Stimulated activated CD8-positive, alpha-beta memory T cell treated with anti-CD3 and anti-CD28 coated beads, Interleukin-7, amount 100 ng/mL, for 4 hours (primary cell): ENCODE measurements around the gene KAZALD1.

ENCODE experiments used
- DNase-seq, 2 donors: peaks; one replicate each; pipeline ENCODE4 v3.0.0-alpha.2; 2020; ENCODE audit warnings: low read depth in 2 of 2

The KAZALD1 gene

DNA sequence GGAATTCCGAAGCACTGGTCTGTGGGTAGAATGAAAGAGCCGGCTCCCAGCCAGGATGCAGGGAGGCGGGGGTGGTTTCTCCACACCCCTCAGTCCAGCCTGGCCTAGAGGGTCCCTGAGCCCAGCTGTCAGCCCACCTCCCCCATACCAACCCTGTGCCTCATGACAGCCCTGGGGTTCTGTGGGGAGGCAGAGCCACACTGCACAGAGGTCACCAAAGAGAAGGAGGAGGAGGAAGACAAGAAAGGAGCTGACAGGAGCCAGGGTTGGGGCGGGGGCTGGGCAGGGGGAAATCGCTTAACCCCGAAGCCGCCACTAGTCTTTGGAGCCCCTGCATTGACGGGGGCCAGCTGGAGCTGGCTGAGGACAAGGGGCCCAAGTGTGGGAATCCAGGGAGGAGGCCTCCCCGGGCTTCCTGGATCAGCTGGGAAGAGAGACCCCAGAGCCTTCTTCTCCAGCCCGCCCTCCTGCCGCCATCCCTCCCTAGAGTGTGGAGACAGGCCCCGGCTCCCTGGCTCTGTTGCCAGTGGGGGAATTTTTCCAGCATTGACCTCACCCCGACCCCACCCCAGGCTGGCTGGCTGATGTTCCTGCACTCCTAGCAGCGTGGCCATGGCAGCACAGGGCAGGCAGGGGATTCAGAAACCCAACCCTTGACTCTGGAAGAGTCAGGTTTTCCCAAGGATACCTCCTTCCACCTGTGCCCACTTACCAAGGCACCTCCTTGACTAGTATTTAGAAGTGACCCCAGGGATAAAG is 32.5 kb downstream of the KAZALD1 start:
- no peak for DNase-seq

DNA sequence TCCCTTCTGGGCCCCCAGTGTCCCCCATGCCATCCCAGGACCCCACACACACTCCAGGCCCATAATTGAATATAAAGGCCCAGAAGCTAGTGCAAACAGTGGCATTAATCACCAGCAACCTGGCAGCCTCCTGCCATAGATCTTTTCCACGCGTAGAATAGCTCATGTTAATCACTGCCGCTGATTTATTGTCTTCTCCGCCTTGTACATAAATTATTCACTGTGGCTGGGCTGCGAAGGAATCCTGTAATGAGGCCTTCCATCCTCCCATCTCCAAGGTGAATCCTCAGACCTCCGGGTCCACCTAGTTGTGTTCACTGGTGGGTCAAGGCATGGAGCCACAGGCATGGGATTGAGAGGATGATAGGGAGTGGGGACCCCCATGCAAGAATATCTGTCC is 33.2 kb downstream of the KAZALD1 start:
- DNase-seq = no peak

DNA sequence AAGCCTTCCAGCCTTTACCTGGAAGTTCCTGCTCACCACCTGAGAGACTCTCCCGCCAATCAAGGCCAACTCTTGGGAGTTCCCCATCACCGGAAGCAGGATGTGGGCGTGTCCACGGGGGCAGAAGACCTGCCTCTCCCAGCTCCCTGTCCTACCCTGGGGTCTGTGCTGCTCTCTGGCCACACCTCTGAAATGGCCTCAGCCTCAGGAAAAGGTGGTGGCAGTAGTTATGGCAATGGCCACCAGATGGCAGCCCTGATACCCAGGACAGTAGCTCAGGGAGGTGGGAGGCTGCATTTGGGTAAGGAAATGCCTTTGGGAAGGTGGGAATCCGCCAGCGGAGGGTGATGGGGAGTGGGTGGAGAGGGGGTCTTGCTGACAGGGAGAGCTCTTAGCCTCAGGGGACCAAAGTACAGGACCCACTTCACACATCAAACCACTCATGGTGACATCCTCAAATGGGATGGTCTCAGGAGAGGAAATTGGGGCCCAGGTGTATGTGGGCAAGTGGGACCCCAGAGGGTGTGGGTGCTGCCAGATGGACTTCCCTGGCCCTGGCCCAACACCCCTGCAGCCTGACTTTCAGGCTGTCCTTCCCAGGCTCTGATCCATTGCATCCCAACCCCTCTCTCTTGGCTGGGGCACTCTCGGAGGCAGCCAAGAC is 33.9 kb downstream of the KAZALD1 start:
- peak; percentile 33 to 45 for DNase-seq

DNA sequence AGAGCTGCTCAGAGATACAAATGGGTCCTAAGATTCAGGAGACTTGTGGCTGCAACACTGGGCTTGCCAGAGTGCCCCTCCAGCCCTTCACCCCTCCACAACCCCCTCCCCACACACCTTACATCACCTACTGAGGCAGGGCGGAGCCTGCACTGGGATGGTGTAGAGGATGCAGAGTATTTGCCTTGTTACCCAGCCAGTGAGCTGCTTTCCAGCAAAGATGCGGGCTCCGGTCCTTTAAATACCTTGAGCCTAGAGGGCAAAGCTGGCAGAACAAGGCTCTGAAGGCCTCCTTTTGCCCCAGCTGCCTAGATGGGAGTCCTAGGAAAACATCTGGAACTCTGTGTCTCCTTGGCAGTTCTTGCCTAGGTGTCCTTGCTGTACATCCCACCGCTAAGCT is 34.6 kb downstream of the KAZALD1 start:
- no peak for DNase-seq

DNA sequence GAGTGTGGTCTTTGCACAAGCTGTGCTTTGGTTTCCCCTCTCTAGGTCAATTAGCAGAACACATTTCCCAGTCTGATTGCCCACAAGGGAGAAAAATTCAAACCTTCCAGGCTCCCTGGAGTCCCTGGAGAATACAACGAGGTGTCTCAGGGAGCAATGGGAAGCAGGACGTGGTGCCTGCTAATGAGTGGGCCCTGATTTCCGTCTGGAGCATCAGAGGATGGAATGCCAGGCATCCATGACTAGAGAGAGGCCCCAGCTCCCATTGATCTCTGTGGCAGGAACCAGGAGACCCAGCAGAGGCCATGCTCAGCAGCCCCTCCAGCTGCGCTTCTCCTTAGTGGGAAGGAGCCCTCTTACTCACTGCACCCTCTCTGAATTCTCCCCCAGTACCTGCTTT is 36.1 kb downstream of the KAZALD1 start:
- DNase-seq = no peak

DNA sequence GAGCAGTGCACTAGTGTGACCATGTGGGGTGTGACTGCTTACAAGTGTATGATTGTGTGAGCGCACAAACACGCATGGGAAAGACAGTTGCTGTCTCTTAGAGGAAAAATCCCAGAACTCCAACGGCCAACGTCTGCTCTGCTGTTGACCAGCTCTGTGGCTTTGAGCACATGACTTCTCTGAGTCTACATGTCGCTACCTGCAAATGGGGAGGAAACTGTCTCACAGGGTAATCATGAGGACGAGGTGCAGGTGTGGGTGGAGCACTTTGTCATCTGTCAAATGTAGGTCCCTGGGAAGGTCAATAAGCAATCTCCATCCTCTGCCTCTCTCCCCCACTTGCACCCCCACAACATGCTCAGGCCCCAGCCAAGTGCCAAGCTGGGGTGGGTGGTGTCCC is 38.1 kb downstream of the KAZALD1 start:
- DNase-seq = no peak

DNA sequence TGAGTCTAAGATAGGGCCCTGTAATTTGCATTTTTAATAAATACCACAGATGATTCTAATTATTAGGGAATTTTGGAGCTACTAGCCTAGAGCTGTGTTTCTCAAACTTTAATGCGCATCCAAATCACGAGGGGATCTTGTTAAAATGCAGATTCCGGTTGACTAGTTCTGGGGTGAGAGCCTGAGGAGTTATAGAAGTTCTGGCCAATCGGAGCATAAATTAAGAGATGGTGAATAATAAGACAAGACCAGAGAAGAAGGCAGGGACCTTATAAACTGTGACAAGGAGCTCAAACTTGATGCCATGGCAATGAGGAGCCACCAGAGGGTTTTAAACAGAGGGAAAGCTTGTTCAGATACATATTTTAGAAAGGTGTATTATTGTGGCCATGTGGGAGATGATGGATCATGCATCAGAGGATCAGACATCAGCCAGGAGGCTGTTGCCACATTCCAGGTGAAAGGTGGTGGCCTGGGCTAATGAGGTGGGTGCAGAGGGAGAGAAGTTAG is 39.6 kb downstream of the KAZALD1 start:
- DNase-seq = no peak

DNA sequence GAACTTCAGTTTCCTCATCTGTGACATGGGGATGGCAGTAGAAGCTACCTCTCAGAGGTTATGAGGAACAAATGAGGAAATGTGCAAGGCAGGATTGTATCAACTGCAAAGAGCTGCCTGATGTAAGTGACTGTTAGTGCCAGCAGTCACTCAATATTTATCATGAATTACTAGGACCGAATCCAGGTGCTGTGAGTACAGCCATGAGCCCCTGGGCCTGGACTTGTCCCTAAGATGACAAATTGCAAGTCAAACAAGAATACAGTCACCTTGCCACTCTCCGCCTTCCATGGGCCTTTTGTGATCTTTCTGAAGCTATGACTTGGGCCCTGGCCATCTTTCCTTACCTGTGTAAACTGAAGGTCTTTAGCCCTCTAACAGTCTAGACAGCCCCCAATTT is 41.6 kb downstream of the KAZALD1 start:
- DNase-seq = no peak

DNA sequence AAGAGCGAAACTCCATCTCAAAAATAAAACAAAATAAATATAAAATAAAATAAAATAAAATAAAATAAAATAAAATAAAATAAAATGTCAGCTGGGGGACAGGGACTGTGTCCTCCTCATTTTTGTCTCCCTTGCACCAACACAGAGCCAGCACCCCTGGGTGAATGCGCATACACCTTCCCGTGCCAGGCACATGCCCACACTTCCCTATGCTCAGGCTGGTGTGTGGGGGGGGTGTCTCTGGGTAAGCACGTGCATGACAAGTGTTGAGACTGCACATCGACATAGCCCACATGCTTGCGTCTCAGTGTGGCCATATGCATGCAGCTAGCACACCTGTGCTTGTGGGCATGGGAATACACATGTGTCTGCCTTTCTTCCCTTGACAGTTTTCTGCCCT is 44.6 kb downstream of the KAZALD1 start:
- no peak for DNase-seq

DNA sequence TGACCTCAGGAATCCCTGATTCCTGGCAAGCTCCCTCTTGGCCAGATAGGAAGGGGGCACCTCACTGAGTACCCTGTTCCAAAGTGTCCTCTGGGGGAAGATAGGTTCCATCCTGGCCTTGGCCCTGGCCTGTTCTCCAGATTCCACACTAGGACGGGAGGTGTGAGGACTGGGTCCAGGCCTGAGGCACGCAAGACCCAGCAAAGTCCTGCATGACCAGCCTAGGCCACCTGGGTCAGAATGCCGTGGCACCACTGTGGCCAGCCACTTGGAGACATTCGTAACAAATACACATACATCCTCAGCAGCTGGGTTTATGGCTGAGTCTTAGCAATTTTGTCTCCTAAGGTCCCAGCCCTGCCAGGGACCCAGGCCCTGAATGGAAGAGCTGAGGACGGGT is 46.0 kb downstream of the KAZALD1 start:
- no peak for DNase-seq

DNA sequence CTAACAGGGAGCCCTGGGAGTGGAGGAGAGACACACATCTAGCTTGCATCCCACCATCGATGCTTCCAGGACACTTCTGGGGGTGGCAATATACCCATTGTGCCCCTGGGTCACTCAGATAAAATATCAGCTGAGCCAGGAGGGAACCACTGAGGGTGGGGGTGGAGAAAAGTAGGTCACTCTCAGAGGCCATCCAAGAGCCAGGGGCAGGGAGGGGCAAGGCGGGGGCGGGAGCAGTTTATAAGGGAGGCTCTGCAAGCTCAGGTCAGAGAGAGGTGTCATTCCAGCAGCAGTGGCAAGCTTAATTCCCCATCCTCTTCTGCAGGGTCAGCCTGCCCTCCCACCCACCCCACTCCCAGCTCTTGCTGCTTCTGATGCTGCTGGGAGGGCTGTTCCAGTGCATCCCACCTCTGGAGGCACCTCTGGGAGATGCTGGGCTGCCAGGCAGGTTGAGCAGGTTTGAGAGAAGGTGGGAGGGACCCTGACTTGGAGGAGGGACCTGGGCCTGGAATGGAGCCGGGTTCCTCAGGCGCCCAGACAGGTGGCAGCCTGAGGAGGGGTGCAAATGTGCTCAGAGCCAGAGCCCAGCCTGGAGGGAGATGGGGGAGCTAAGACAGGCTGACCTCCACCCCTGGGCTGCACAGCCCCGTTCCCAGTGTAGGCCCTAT is 49.2 kb downstream of the KAZALD1 start:
- DNase-seq = no peak

DNA sequence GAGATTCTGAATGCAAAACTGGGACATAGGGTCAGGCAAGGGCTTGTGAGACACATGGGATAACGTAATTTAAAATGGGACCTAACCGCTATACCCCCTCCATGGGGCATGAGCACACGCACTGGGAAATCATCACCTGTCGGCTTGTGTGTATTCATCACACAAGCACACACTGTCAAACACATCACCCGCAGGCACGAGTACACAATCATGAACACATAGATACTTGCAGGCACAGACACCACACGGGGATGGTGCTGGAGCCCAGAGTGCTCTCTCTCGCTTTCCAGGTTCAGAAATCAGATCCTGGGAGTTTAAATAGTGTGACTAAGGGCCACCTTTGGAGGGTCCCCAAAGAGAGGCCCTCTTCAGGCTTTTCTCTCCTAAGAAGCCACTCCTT is 49.8 kb downstream of the KAZALD1 start:
- no peak for DNase-seq

DNA sequence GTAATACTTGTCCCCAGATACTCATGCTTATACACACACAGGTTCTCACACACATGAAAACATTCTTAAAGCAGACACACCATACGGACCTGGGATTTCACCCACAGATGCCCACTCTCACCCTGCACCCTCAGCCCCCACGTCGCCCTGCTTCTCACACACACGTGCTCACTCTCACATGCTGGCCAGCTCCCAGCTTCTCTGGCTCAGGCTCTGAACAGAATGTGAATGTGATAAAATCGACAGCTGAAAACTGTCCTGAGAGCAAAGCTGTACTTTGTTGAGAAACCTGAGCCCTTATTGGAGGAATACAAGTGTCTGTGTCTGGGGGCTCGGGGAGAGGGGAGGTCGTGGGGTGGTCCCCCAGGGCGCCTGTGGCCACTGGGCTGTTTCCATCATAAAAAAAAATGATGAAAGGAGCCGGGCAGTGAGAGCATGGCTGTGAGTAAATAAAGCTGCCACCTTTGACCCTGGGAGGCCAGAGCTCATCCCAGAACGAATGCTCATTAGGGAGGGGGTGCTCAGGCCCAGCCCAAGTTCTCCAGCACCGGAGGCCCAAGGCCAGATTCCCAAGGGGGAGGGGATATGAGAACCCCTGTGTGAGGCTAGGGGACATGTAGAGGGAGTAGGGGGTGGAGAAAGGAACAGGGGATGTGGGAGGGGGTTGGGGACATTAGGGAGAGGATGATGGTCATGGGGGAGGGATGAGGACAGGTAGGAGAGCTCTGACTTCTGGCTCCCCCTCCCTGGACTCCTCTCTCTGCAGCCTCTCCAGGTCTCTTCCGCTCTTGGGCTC is 51.2 kb downstream of the KAZALD1 start:
- no peak for DNase-seq

DNA sequence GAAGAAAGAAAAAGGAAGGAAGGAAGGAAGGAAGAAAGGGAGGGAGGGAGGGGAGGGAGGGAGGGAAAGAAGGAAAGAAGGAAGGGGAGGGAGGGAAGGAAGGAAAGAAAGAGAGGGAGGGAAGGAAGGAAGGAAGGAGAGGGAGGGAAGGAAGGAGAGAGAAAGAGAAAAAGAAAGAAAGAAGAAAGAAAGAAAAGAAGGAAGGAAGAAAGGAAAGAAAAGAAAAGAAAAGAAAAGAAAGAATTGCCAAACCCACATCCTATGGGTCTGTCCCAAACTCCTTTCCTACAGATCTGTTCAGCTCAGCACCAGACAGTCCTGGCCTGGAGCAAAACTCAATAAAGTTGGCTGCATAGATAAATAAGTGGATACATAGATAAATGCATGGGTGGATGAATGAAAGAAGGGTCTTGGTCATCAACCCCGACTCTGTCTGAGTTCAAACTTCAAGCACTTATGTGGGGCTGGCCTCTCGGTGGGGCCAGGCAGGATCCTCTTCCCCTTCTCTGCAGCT is 52.2 kb downstream of the KAZALD1 start:
- no peak for DNase-seq

DNA sequence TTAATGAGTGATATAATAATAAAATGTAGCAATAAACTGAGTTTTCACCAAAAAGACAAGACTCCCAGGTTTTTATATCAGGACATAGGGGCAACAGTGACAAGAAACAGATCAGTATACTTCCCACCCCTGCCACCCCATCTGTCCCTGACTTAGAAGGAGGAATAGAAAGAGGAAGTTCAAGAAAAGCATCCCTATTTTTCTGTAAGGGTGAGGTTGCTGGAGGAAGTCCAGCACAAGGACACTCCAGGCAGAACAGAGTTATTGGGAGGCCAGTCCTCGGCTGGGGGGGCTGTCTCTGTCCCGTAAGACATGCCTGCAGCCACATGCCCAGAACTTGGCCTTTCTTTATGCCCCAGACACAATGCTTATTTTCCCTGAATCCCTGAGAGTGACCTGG is 52.9 kb downstream of the KAZALD1 start:
- DNase-seq = no peak
